WTC11 (cell line): ENCODE data around the gene TIMM8A. TPM values are rescaled to one million over a fixed set of nuclear protein-coding genes. Genes with fewer than 3 reads are reported as not detected.

Source experiments
- ATAC-seq: fragments of 200-7000 bp; cut with Tn5 transposase; 2 replicates; pipeline ENCODE4 v1.10.0; 2021; ENCODE audit warnings: mild to moderate bottlenecking, moderate library complexity
- CTCF ChIA-PET: fragments of 300-600 bp; sonication (Branson Sonifier 250); formaldehyde crosslinking; loops from one replicate; lab custom pipeline; 2021; ENCODE audit warnings: antibody characterized with exemption; lab: Charles Lee
- POLR2A ChIA-PET: fragments of 350-600 bp; sonication (Branson Sonifier 250); formaldehyde crosslinking; loops from one replicate; lab custom pipeline; 2021; ENCODE audit warnings: antibody characterized with exemption; lab: Charles Lee
- DNase-seq: peaks from one replicate; pipeline ENCODE4 v3.0.0; 2021; ENCODE audit warnings: low spot score
- H3K27ac Mint-ChIP-seq: 2 replicates; pipeline ENCODE4 v1.8.0; 2021; ENCODE audit warnings: mixed read lengths
- H3K27me3 Mint-ChIP-seq: 2 replicates; pipeline ENCODE4 v1.8.0; 2021; ENCODE audit warnings: low read depth, mild to moderate bottlenecking, moderate library complexity, mixed read lengths
- H3K36me3 Mint-ChIP-seq: 2 replicates; pipeline ENCODE4 v1.8.0; 2021; ENCODE audit warnings: mixed read lengths
- H3K4me1 Mint-ChIP-seq: 2 replicates; pipeline ENCODE4 v1.8.0; 2022; ENCODE audit warnings: mixed read lengths
- H3K4me3 Mint-ChIP-seq: 2 replicates; pipeline ENCODE4 v1.8.0; 2021; ENCODE audit warnings: mild to moderate bottlenecking, moderate library complexity, mixed read lengths
- H3K9me3 Mint-ChIP-seq: 2 replicates; pipeline ENCODE4 v1.8.0; 2021; ENCODE audit warnings: mixed read lengths
- AFF4 ChIP-seq: sonication (generic); formaldehyde crosslinking; IDR thresholded peaks from 2 replicates; pipeline ENCODE4 v1.8.1; 2023; ENCODE audit warnings: mild to moderate bottlenecking, missing genetic modification reagents, borderline replicate concordance
- CDX4 ChIP-seq: fragments of 250-450 bp; sonication (Bioruptor Pico); IDR thresholded peaks from 2 replicates; pipeline ENCODE4 v1.9.0; 2021; ENCODE audit warnings: moderate library complexity, mild to moderate bottlenecking, inconsistent platforms, borderline replicate concordance
- FOXP1 ChIP-seq: sonication (generic); formaldehyde crosslinking; IDR thresholded peaks from 2 replicates; pipeline ENCODE4 v1.8.0; 2022; ENCODE audit warnings: missing genetic modification reagents, mild to moderate bottlenecking, moderate library complexity, borderline replicate concordance
- GRHL2 ChIP-seq: fragments of 250-450 bp; sonication (Bioruptor Pico); IDR thresholded peaks from 2 replicates; pipeline ENCODE4 v1.8.0; 2022; ENCODE audit warnings: mild to moderate bottlenecking, moderate library complexity; ENCODE audit not compliant: insufficient replicate concordance, severe bottlenecking
- HMGA2 ChIP-seq: fragments of 250-450 bp; sonication (Bioruptor Pico); IDR thresholded peaks from 2 replicates; pipeline ENCODE4 v1.4.0; 2021; ENCODE audit warnings: mild to moderate bottlenecking, moderate library complexity
- IRF2 ChIP-seq: sonication (generic); formaldehyde crosslinking; IDR thresholded peaks from 2 replicates; pipeline ENCODE4 v1.8.0; 2022; ENCODE audit warnings: low read depth, missing genetic modification reagents, borderline replicate concordance
- MLX ChIP-seq: sonication (generic); formaldehyde crosslinking; IDR thresholded peaks from 2 replicates; pipeline ENCODE4 v1.8.1; 2023; ENCODE audit warnings: mild to moderate bottlenecking, missing genetic modification reagents, moderate library complexity
- MYBL2 ChIP-seq: sonication (generic); formaldehyde crosslinking; IDR thresholded peaks from 2 replicates; pipeline ENCODE4 v1.8.1; 2023; ENCODE audit warnings: mild to moderate bottlenecking, moderate library complexity, missing genetic modification reagents
- RELA ChIP-seq: sonication (generic); formaldehyde crosslinking; IDR thresholded peaks from 2 replicates; pipeline ENCODE4 v1.8.1; 2022; ENCODE audit warnings: missing genetic modification reagents, mild to moderate bottlenecking, borderline replicate concordance
- SMAD3 ChIP-seq: sonication (generic); formaldehyde crosslinking; IDR thresholded peaks from 2 replicates; pipeline ENCODE4 v1.8.0; 2022; ENCODE audit warnings: missing genetic modification reagents, mild to moderate bottlenecking, borderline replicate concordance
- TEAD1 ChIP-seq: sonication (generic); formaldehyde crosslinking; IDR thresholded peaks from 2 replicates; pipeline ENCODE4 v1.8.0; 2022; ENCODE audit warnings: mild to moderate bottlenecking, missing genetic modification reagents
- ZBTB21 ChIP-seq: sonication (generic); formaldehyde crosslinking; IDR thresholded peaks from 2 replicates; pipeline ENCODE4 v1.8.1; 2023; ENCODE audit warnings: mild to moderate bottlenecking, missing genetic modification reagents, borderline replicate concordance
- ZNF121 ChIP-seq: sonication (generic); formaldehyde crosslinking; IDR thresholded peaks from 2 replicates; pipeline ENCODE4 v1.8.0; 2023; ENCODE audit warnings: missing genetic modification reagents
- ZNF219 ChIP-seq: sonication (generic); formaldehyde crosslinking; IDR thresholded peaks from 2 replicates; pipeline ENCODE4 v1.8.0; 2023; ENCODE audit warnings: missing genetic modification reagents, mild to moderate bottlenecking, borderline replicate concordance
- ZNF671 ChIP-seq: fragments of 250-450 bp; sonication (Bioruptor Pico); IDR thresholded peaks from 2 replicates; pipeline ENCODE4 v1.8.0; 2021; ENCODE audit warnings: mild to moderate bottlenecking
- total RNA-seq: library from RNA; stranded (reverse); gene quantifications from 3 replicates; pipeline ENCODE4 v1.2.3, GENCODE V29; 2021
- TF ChIP-seq, protein P1 (sequence below): sonication (generic); formaldehyde crosslinking; IDR thresholded peaks from 2 replicates; pipeline ENCODE4 v1.8.1; 2023; ENCODE audit warnings: mild to moderate bottlenecking, missing genetic modification reagents, moderate library complexity
- TF ChIP-seq, protein P2 (sequence below): sonication (generic); formaldehyde crosslinking; IDR thresholded peaks from 2 replicates; pipeline ENCODE4 v1.8.0; 2022; ENCODE audit warnings: mild to moderate bottlenecking, missing genetic modification reagents
- TF ChIP-seq, protein P3 (sequence below): fragments of 250-450 bp; sonication (Bioruptor Pico); IDR thresholded peaks from 2 replicates; pipeline ENCODE4 v1.9.0; 2021; ENCODE audit warnings: mild to moderate bottlenecking

TIMM8A gene
- total RNA-seq, 1 experiment from 2014 or later = 31.8 TPM

- TF ChIP-seq, protein P1, sequence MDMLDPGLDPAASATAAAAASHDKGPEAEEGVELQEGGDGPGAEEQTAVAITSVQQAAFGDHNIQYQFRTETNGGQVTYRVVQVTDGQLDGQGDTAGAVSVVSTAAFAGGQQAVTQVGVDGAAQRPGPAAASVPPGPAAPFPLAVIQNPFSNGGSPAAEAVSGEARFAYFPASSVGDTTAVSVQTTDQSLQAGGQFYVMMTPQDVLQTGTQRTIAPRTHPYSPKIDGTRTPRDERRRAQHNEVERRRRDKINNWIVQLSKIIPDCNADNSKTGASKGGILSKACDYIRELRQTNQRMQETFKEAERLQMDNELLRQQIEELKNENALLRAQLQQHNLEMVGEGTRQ = no peak
- TF ChIP-seq CDX4 = no peak
- no peak for TF ChIP-seq IRF2 (CRISPR knock-in tag)
- TF ChIP-seq FOXP1 = no peak
- no peak for TF ChIP-seq GRHL2 (CRISPR knock-in tag)
- H3K27me3 Mint-ChIP-seq = no peaks in the 10 kb centered on the region
- CTCF ChIA-PET = no interaction called here
- H3K27ac Mint-ChIP-seq = no peak overlapping the region; the same call in 1 of the 2 replicates
- ATAC-seq (peak; percentile 69), DNase-seq (no peak)
- POLR2A ChIA-PET = interaction anchor here (1.2 kb wide), 1 partner anchor 8 kb away, joined by 6 read pairs; no protein-coding TSS in a partner anchor
- H3K4me1 Mint-ChIP-seq = 0 out of 2 replicates have a peak, but pooled peaks cover 8% of the 10 kb centered on the region
- H3K4me3 Mint-ChIP-seq = no peak overlapping the region
- H3K36me3 Mint-ChIP-seq = peaks cover 42% of the 10 kb centered on the region
- no peaks in the 10 kb centered on the region for H3K9me3 Mint-ChIP-seq
These were observed 49.2 kb upstream of the TIMM8A start for GRCh38 chrX:101397779-101398178.

DNA sequence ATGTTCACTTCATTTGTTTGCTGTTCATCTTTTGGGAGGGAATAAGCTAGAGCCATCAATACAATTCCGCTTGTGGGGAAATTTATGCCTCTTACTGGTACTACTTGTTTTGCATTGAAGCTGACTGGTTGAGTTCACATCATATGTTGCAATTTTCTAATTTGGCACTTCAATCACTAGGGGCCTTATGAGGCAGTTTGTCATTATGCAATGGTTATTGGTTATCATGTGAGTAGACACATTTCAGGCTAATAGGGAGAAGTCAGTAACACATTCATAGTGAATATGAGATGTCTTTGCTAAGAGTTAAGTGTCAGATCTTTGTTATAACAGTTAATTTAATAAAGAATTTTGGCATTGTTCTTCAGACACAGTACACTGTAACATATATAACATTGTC is 47.2 kb upstream of the TIMM8A start:
- Mint-ChIP-seq H3K9me3 (no peaks in the 10 kb centered on the region), H3K27ac (no peak overlapping the region), H3K27me3 (no peaks in the 10 kb centered on the region), H3K4me1 (peaks cover 12% of the 10 kb centered on the region), H3K36me3 (peaks cover 58% of the 10 kb centered on the region), H3K4me3 (no peak overlapping the region)
- ATAC-seq = no peak
- no peak for DNase-seq
- no peak for TF ChIP-seq MLX (CRISPR knock-in tag)
- TF ChIP-seq ZNF671 (CRISPR knock-in tag) = peak; percentile 8; the same call in 1 of the 2 replicates
- no peak for TF ChIP-seq ZNF121 (CRISPR knock-in tag)
- TF ChIP-seq TEAD1 (CRISPR knock-in tag) = no peak
- TF ChIP-seq, protein P1 = no peak
- CTCF ChIA-PET = no interaction called here
- POLR2A ChIA-PET = no interaction called here

GRCh38 chrX:101394372-101394771 is 45.8 kb upstream of the TIMM8A start:
- H3K27ac Mint-ChIP-seq = no peak overlapping the region
- peaks cover 46% of the 10 kb centered on the region for H3K36me3 Mint-ChIP-seq
- H3K9me3 Mint-ChIP-seq = no peaks in the 10 kb centered on the region
- POLR2A ChIA-PET = no interaction called here
- peaks cover 14% of the 10 kb centered on the region for H3K4me1 Mint-ChIP-seq
- CTCF ChIA-PET = no interaction called here
- ATAC-seq (no peak), DNase-seq (no peak)
- no peak for TF ChIP-seq RELA (CRISPR knock-in tag)
- no peak for TF ChIP-seq ZBTB21
- TF ChIP-seq HMGA2 (CRISPR knock-in tag) = no peak
- TF ChIP-seq, protein P2, sequence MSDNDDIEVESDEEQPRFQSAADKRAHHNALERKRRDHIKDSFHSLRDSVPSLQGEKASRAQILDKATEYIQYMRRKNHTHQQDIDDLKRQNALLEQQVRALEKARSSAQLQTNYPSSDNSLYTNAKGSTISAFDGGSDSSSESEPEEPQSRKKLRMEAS (CRISPR knock-in tag) = no peak
- no peak for TF ChIP-seq MYBL2
- no peak for TF ChIP-seq ZNF219 (CRISPR knock-in tag)
- TF ChIP-seq, protein P3, sequence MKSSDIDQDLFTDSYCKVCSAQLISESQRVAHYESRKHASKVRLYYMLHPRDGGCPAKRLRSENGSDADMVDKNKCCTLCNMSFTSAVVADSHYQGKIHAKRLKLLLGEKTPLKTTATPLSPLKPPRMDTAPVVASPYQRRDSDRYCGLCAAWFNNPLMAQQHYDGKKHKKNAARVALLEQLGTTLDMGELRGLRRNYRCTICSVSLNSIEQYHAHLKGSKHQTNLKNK (CRISPR knock-in tag) = no peak
- no peak for TF ChIP-seq SMAD3 (CRISPR knock-in tag)
- TF ChIP-seq AFF4 (CRISPR knock-in tag) = no peak
- TF ChIP-seq, all 79 proteins: peak for 0
- no peaks in the 10 kb centered on the region for H3K27me3 Mint-ChIP-seq
- no peak overlapping the region for H3K4me3 Mint-ChIP-seq
